Peyer's patch (tissue), 4 donors: ENCODE data around the gene PPM1L.

Experiments used
- CTCF ChIP-seq, 6 experiments: fragments of 450-650 bp in 4 of 6; fragments of 200-600 bp in 2 of 6; sonication (generic) in 1 of 6; IDR thresholded peaks; one replicate each; pipeline ENCODE4 v1.5.1; 2017 to 2019; ENCODE audit warnings: antibody characterized with exemption in 6 of 6, mild to moderate bottlenecking in 3 of 6, moderate library complexity in 1 of 6
- POLR2A ChIP-seq, 2 donors: fragments of 450-650 bp; IDR thresholded peaks; one replicate each; pipeline ENCODE4 v1.5.1; 2017; ENCODE audit warnings: antibody characterized with exemption in 2 of 2, mild to moderate bottlenecking in 2 of 2, moderate library complexity in 2 of 2

GRCh38 chr3:160963949-160964348 lies 207.9 kb downstream of the PPM1L start:
- no peak for TF ChIP-seq CTCF (IDR thresholded peaks at IDR 0.05)
- TF ChIP-seq POLR2A (IDR thresholded peaks at IDR 0.05), result no peak
